HEK293 (cell line): ENCODE results near the gene CCDC77.

ENCODE experiments used
- GLIS1 ChIP-seq: fragments of 450-650 bp; formaldehyde crosslinking; IDR thresholded peaks from 2 replicates; pipeline ENCODE4 v1.5.1; 2016; ENCODE audit warnings: missing biosample characterization, missing genetic modification characterization
- KLF1 ChIP-seq: fragments of 450-650 bp; formaldehyde crosslinking; IDR thresholded peaks from 2 replicates; pipeline ENCODE4 v1.5.1; 2016; ENCODE audit warnings: missing biosample characterization, missing genetic modification characterization
- KLF17 ChIP-seq: fragments of 450-650 bp; formaldehyde crosslinking; IDR thresholded peaks from 2 replicates; pipeline ENCODE4 v1.5.1; 2016; ENCODE audit warnings: missing biosample characterization, missing genetic modification characterization
- KLF9 ChIP-seq: fragments of 450-650 bp; formaldehyde crosslinking; IDR thresholded peaks from 2 replicates; pipeline ENCODE4 v1.5.1; 2016; ENCODE audit warnings: missing biosample characterization, missing genetic modification characterization, low read depth
- MZF1 ChIP-seq: fragments of 450-650 bp; formaldehyde crosslinking; IDR thresholded peaks from 2 replicates; pipeline ENCODE4 v1.5.1; 2017; ENCODE audit warnings: missing biosample characterization, missing genetic modification characterization, borderline replicate concordance
- PRDM1 ChIP-seq: fragments of 450-650 bp; formaldehyde crosslinking; IDR thresholded peaks from 2 replicates; pipeline ENCODE4; 2016; ENCODE audit warnings: missing biosample characterization, missing genetic modification characterization
- TCF7L2 ChIP-seq: IDR thresholded peaks from 2 replicates; pipeline ENCODE4 v1.6.1; 2011; ENCODE audit warnings: low read depth, mild to moderate bottlenecking, inconsistent platforms, low read length, moderate library complexity, borderline replicate concordance
- WT1 ChIP-seq: fragments of 450-650 bp; formaldehyde crosslinking; IDR thresholded peaks from 2 replicates; pipeline ENCODE4 v1.5.1; 2016; ENCODE audit warnings: missing biosample characterization, missing genetic modification characterization
- ZBTB49 ChIP-seq: fragments of 450-650 bp; formaldehyde crosslinking; IDR thresholded peaks from 2 replicates; pipeline ENCODE4 v1.5.1; 2016; ENCODE audit warnings: missing biosample characterization, missing genetic modification characterization, low read depth
- ZEB2 ChIP-seq: fragments of 450-650 bp; formaldehyde crosslinking; IDR thresholded peaks from 2 replicates; pipeline ENCODE4 v1.5.1; 2016; ENCODE audit warnings: missing biosample characterization, missing genetic modification characterization
- ZNF121 ChIP-seq: fragments of 450-650 bp; formaldehyde crosslinking; IDR thresholded peaks from 2 replicates; pipeline ENCODE4 v1.5.1; 2016; ENCODE audit warnings: missing biosample characterization, missing genetic modification characterization
- ZNF133 ChIP-seq: fragments of 450-650 bp; formaldehyde crosslinking; IDR thresholded peaks from 2 replicates; pipeline ENCODE4 v1.5.1; 2016; ENCODE audit warnings: missing biosample characterization, missing genetic modification characterization
- ZNF140 ChIP-seq: fragments of 450-650 bp; formaldehyde crosslinking; IDR thresholded peaks from 2 replicates; pipeline ENCODE4 v1.5.1; 2016; ENCODE audit warnings: missing biosample characterization, missing genetic modification characterization
- ZNF148 ChIP-seq: fragments of 450-650 bp; formaldehyde crosslinking; IDR thresholded peaks from 2 replicates; pipeline ENCODE4 v1.5.0; 2017; ENCODE audit warnings: missing biosample characterization, missing genetic modification characterization, borderline replicate concordance
- ZNF16 ChIP-seq: fragments of 450-650 bp; formaldehyde crosslinking; IDR thresholded peaks from 2 replicates; pipeline ENCODE4 v1.5.1; 2016; ENCODE audit warnings: low read depth, missing biosample characterization, missing genetic modification characterization
- ZNF221 ChIP-seq: fragments of 450-650 bp; formaldehyde crosslinking; IDR thresholded peaks from 2 replicates; pipeline ENCODE4 v1.5.1; 2017; ENCODE audit warnings: missing biosample characterization, missing genetic modification characterization, borderline replicate concordance
- ZNF239 ChIP-seq: fragments of 450-650 bp; formaldehyde crosslinking; IDR thresholded peaks from 2 replicates; pipeline ENCODE4 v1.5.1; 2016; ENCODE audit warnings: missing biosample characterization, missing genetic modification characterization
- ZNF311 ChIP-seq: fragments of 450-650 bp; formaldehyde crosslinking; IDR thresholded peaks from 2 replicates; pipeline ENCODE4 v1.5.1; 2017; ENCODE audit warnings: missing biosample characterization, missing genetic modification characterization, borderline replicate concordance
- ZNF335 ChIP-seq: fragments of 450-650 bp; formaldehyde crosslinking; conservative IDR thresholded peaks from 2 replicates; pipeline ENCODE4 v1.5.1; 2016; ENCODE audit warnings: missing biosample characterization, missing genetic modification characterization
- ZNF37A ChIP-seq: fragments of 450-650 bp; IDR thresholded peaks from 2 replicates; pipeline ENCODE4 v1.5.1; 2018; ENCODE audit warnings: missing biosample characterization, missing genetic modification characterization
- ZNF394 ChIP-seq: fragments of 450-650 bp; formaldehyde crosslinking; IDR thresholded peaks from 2 replicates; pipeline ENCODE4 v1.5.1; 2016; ENCODE audit warnings: missing biosample characterization, missing genetic modification characterization, mild to moderate bottlenecking, moderate library complexity, borderline replicate concordance
- ZNF398 ChIP-seq: fragments of 450-650 bp; formaldehyde crosslinking; IDR thresholded peaks from 2 replicates; pipeline ENCODE4 v1.5.1; 2017; ENCODE audit warnings: missing biosample characterization, missing genetic modification characterization
- ZNF571 ChIP-seq: fragments of 450-650 bp; formaldehyde crosslinking; IDR thresholded peaks from 2 replicates; pipeline ENCODE4 v1.5.0; 2017; ENCODE audit warnings: missing biosample characterization, missing genetic modification characterization
- ZNF610 ChIP-seq: fragments of 450-650 bp; formaldehyde crosslinking; IDR thresholded peaks from 2 replicates; pipeline ENCODE4 v1.5.1; 2016; ENCODE audit warnings: missing biosample characterization, missing genetic modification characterization, borderline replicate concordance
- ZNF664 ChIP-seq: fragments of 450-650 bp; formaldehyde crosslinking; IDR thresholded peaks from 2 replicates; pipeline ENCODE4 v1.5.1; 2016; ENCODE audit warnings: missing biosample characterization, missing genetic modification characterization
- ZNF670 ChIP-seq: fragments of 450-650 bp; formaldehyde crosslinking; IDR thresholded peaks from 2 replicates; pipeline ENCODE4 v1.5.1; 2016; ENCODE audit warnings: missing biosample characterization, missing genetic modification characterization, low read depth
- TF ChIP-seq, protein P1 (sequence below): fragments of 450-650 bp; formaldehyde crosslinking; IDR thresholded peaks from 2 replicates; pipeline ENCODE4 v1.5.1; 2016; ENCODE audit warnings: missing biosample characterization, missing genetic modification characterization
- TF ChIP-seq, protein P2 (sequence below): fragments of 450-650 bp; formaldehyde crosslinking; IDR thresholded peaks from 2 replicates; pipeline ENCODE4 v1.5.1; 2016; ENCODE audit warnings: missing biosample characterization, missing genetic modification characterization

CCDC77 gene

DNA sequence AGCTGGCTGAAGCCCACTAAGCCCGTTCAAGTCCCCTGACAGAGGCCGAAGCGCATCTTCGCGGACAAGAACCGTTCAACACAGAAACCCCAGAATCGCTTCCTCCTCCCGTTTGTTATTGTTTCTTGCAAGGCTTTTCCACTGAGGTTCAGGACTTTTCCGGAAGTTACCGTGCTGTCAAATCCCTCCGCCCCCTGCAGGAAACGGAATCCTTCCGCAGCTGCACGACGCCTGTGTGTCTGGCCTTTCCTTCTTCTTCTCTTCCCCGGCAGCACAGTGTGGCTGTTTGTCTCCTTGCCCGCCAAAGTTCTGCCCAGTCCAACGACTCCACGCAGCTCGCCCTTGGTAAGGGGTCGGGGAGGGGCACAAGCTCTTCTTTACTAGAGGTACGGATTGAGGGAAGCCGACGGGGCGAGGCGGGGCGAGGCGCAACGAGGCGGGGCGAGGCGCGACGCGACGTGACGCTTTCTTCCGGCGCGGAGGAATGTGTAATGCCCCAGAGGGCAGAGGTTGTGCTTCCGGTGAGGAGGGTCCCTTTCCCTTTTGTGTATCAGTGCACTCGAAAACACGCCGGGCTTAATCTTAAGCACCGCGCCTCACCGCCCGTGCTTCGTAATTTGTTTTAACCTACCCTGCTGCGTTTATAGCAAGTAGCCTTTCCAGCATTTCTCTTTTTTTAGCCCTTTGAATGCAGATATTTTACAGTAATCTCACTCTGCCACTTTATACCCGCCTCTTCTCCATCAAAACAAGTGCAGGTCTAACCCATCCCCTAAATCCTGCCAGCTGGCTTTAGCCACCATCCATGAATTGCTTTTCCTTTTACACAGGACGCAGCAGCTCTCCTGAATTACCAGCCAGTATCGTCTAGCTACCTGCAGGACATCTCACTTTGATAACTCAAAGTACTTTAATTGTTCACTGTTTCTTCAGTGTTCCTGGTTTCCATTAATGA, 12.0 kb upstream of the CCDC77 start, which contains the start of gene KDM5A (continued):
- no peak for TF ChIP-seq ZNF311 (tag by site-specific recombination)
- TF ChIP-seq, protein P1, sequence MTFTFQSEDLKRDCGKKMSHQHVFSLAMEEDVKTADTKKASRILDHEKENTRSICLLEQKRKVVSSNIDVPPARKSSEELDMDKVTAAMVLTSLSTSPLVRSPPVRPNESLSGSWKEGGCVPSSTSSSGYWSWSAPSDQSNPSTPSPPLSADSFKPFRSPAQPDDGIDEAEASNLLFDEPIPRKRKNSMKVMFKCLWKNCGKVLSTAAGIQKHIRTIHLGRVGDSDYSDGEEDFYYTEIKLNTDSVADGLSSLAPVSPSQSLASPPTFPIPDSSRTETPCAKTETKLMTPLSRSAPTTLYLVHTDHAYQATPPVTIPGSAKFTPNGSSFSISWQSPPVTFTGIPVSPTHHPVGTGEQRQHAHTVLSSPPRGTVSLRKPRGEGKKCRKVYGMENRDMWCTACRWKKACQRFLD = no peak
- no peak for TF ChIP-seq ZNF670 (tag by site-specific recombination)
- no peak for TF ChIP-seq ZNF571
- TF ChIP-seq MZF1 (tag by site-specific recombination) = no peak
- no peak for TF ChIP-seq ZNF133 (tag by site-specific recombination)
- peak; percentile 78 for TF ChIP-seq ZNF664 (tag by site-specific recombination)
- TF ChIP-seq TCF7L2 = no peak
- TF ChIP-seq ZNF335 = peak; percentile 86
- TF ChIP-seq ZNF239 = peak; percentile 84
- 0 out of 2 replicates have a peak, but pooled peaks have one; percentile 72 for TF ChIP-seq ZNF121
- peak; percentile 91 for TF ChIP-seq ZNF148 (tag by site-specific recombination)
- TF ChIP-seq KLF17 = peak; percentile 96
- TF ChIP-seq ZNF37A (tag by site-specific recombination) = no peak
- TF ChIP-seq, protein P2, sequence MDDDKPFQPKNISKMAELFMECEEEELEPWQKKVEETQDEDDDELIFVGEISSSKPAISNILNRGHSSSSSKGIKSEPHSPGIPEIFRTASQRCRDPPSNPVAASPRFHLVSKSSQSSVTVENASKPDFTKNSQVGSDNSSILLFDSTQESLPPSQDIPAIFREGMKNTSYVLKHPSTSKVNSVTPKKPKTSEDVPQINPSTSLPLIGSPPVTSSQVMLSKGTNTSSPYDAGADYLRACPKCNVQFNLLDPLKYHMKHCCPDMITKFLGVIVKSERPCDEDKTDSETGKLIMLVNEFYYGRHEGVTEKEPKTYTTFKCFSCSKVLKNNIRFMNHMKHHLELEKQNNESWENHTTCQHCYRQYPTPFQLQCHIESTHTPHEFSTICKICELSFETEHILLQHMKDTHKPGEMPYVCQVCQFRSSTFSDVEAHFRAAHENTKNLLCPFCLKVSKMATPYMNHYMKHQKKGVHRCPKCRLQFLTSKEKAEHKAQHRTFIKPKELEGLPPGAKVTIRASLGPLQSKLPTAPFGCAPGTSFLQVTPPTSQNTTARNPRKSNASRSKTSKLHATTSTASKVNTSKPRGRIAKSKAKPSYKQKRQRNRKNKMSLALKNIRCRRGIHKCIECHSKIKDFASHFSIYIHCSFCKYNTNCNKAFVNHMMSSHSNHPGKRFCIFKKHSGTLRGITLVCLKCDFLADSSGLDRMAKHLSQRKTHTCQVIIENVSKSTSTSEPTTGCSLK = no peak
- TF ChIP-seq KLF9 (tag by site-specific recombination) = peak; percentile 87
- peak; percentile 75 for TF ChIP-seq ZBTB49 (tag by site-specific recombination)
- peak; percentile 90 for TF ChIP-seq KLF1 (tag by site-specific recombination)
- TF ChIP-seq ZNF394 = peak; percentile 74; the same call in 1 of the 2 replicates
- TF ChIP-seq ZNF140 (tag by site-specific recombination) = no peak
- peak; percentile 50; the same call in 1 of the 2 replicates for TF ChIP-seq ZNF398 (tag by site-specific recombination)
- TF ChIP-seq ZNF221 (tag by site-specific recombination) = no peak
- 0 out of 2 replicates have a peak, but pooled peaks have one; percentile 5 for TF ChIP-seq WT1 (tag by site-specific recombination)
- peak; percentile 97 for TF ChIP-seq ZEB2 (tag by site-specific recombination)
- no peak for TF ChIP-seq ZNF16 (tag by site-specific recombination)
- no peak; the same call in 1 of the 2 replicates for TF ChIP-seq PRDM1 (tag by site-specific recombination)
- TF ChIP-seq ZNF610 (tag by site-specific recombination) = peak; percentile 60
- peak; percentile 51 for TF ChIP-seq GLIS1 (tag by site-specific recombination)
